HepG2 (cell line): ENCODE data around the gene THADA. TPM values are rescaled to one million over a fixed set of nuclear protein-coding genes. Genes with fewer than 3 reads are reported as not detected.

ENCODE experiments used
- ARID5B ChIP-seq: IDR thresholded peaks from 2 replicates; pipeline ENCODE4 v1.4.0; 2020; ENCODE audit warnings: mild to moderate bottlenecking, missing genetic modification reagents
- FOXK1 ChIP-seq: sonication (generic); formaldehyde crosslinking; IDR thresholded peaks from 2 replicates; pipeline ENCODE4 v1.4.0; 2020; ENCODE audit warnings: low read depth, missing genetic modification reagents, borderline replicate concordance
- ISL2 ChIP-seq: sonication (generic); formaldehyde crosslinking; IDR thresholded peaks from 2 replicates; pipeline ENCODE4 v1.5.0; 2020; ENCODE audit warnings: missing genetic modification reagents
- MAZ ChIP-seq, 2 experiments: sonication (generic) in 1 of 2; formaldehyde crosslinking in 1 of 2; IDR thresholded peaks; 2 replicates each; pipeline versions ENCODE4 v1.5.0 to v1.6.1; 2012 to 2020; ENCODE audit warnings: low read depth in 2 of 2, mild to moderate bottlenecking in 2 of 2, borderline replicate concordance in 1 of 2, improper control_type of control experiment in 1 of 2, low read length in 1 of 2, missing genetic modification reagents in 1 of 2, moderate library complexity in 1 of 2
- NCOA1 ChIP-seq: sonication (generic); formaldehyde crosslinking; IDR thresholded peaks from 2 replicates; pipeline ENCODE4 v1.9.0; 2021; ENCODE audit warnings: missing genetic modification reagents
- ZKSCAN1 ChIP-seq: fragments of 150-350 bp; IDR thresholded peaks from 2 replicates; pipeline ENCODE4 v1.6.1; 2014; ENCODE audit warnings: low read length
- ZMYM2 ChIP-seq: sonication (generic); formaldehyde crosslinking; IDR thresholded peaks from 2 replicates; pipeline ENCODE4 v1.8.0; 2022; ENCODE audit warnings: mild to moderate bottlenecking, missing genetic modification reagents
- ZNF18 ChIP-seq: sonication (generic); formaldehyde crosslinking; IDR thresholded peaks from 2 replicates; pipeline ENCODE4 v1.8.0; 2022; ENCODE audit warnings: mild to moderate bottlenecking, missing genetic modification reagents; ENCODE audit not compliant: insufficient replicate concordance
- ZNF331 ChIP-seq: sonication (generic); formaldehyde crosslinking; IDR thresholded peaks from 2 replicates; pipeline ENCODE4 v1.4.0; 2020; ENCODE audit warnings: missing genetic modification reagents
- ZNF33B ChIP-seq: sonication (generic); formaldehyde crosslinking; IDR thresholded peaks from 2 replicates; pipeline ENCODE4 v1.5.1; 2020; ENCODE audit warnings: mild to moderate bottlenecking, missing genetic modification reagents
- ZNF343 ChIP-seq: sonication (generic); formaldehyde crosslinking; IDR thresholded peaks from 2 replicates; pipeline ENCODE4 v1.4.0; 2020; ENCODE audit warnings: mild to moderate bottlenecking, missing genetic modification reagents
- ZNF556 ChIP-seq: sonication (generic); formaldehyde crosslinking; IDR thresholded peaks from 2 replicates; pipeline ENCODE4 v1.4.0; 2020; ENCODE audit warnings: mild to moderate bottlenecking, missing genetic modification reagents, borderline replicate concordance
- ZNF576 ChIP-seq: sonication (generic); formaldehyde crosslinking; IDR thresholded peaks from 2 replicates; pipeline ENCODE4 v1.4.0; 2020; ENCODE audit warnings: mild to moderate bottlenecking, missing genetic modification reagents
- ZNF788 ChIP-seq: sonication (generic); formaldehyde crosslinking; IDR thresholded peaks from 2 replicates; pipeline ENCODE4 v1.5.0; 2020; ENCODE audit warnings: mild to moderate bottlenecking, missing genetic modification reagents, borderline replicate concordance
- polyA plus RNA-seq, 8 experiments: library from polyadenylated mRNA; depleted of rRNA in 3 of 8; stranded (reverse) in 7 of 8; unstranded in 1 of 8; fragments of >200 nt; fragmentation: Illumina TruSeq in 4 of 8; extraction: Trizol in 4 of 8; gene quantifications; 2 replicates each; pipeline versions ENCODE4 v1.2.1 to v1.2.3, GENCODE V29; 2011 to 2016; ENCODE audit warnings: low read depth in 4 of 8, missing spikeins in 1 of 8, mixed read lengths in 1 of 8; ENCODE audit not compliant: insufficient read depth in 1 of 8
- total RNA-seq, 5 experiments: library from RNA; depleted of rRNA; stranded (reverse); fragments of >200 nt; fragmentation: Illumina TruSeq; extraction: Trizol; gene quantifications; 2 replicates each; pipeline ENCODE4 v1.2.3, GENCODE V29; 2016; ENCODE audit warnings: low read depth in 1 of 5
- TF ChIP-seq, protein P1 (sequence below): sonication (generic); formaldehyde crosslinking; IDR thresholded peaks from 2 replicates; pipeline ENCODE4 v1.5.1; 2020; ENCODE audit warnings: mild to moderate bottlenecking, missing genetic modification reagents, borderline replicate concordance

The THADA gene
- total and polyA plus RNA-seq, 2 of the 13 experiments (the other 11 are each of a cell fraction or from before 2014, with no cell fraction given), result 12.7 to 21.7 TPM

GRCh38 chr2:43376523-43377198, 219.2 kb downstream of the THADA start (continued):
- TF ChIP-seq, protein P1, sequence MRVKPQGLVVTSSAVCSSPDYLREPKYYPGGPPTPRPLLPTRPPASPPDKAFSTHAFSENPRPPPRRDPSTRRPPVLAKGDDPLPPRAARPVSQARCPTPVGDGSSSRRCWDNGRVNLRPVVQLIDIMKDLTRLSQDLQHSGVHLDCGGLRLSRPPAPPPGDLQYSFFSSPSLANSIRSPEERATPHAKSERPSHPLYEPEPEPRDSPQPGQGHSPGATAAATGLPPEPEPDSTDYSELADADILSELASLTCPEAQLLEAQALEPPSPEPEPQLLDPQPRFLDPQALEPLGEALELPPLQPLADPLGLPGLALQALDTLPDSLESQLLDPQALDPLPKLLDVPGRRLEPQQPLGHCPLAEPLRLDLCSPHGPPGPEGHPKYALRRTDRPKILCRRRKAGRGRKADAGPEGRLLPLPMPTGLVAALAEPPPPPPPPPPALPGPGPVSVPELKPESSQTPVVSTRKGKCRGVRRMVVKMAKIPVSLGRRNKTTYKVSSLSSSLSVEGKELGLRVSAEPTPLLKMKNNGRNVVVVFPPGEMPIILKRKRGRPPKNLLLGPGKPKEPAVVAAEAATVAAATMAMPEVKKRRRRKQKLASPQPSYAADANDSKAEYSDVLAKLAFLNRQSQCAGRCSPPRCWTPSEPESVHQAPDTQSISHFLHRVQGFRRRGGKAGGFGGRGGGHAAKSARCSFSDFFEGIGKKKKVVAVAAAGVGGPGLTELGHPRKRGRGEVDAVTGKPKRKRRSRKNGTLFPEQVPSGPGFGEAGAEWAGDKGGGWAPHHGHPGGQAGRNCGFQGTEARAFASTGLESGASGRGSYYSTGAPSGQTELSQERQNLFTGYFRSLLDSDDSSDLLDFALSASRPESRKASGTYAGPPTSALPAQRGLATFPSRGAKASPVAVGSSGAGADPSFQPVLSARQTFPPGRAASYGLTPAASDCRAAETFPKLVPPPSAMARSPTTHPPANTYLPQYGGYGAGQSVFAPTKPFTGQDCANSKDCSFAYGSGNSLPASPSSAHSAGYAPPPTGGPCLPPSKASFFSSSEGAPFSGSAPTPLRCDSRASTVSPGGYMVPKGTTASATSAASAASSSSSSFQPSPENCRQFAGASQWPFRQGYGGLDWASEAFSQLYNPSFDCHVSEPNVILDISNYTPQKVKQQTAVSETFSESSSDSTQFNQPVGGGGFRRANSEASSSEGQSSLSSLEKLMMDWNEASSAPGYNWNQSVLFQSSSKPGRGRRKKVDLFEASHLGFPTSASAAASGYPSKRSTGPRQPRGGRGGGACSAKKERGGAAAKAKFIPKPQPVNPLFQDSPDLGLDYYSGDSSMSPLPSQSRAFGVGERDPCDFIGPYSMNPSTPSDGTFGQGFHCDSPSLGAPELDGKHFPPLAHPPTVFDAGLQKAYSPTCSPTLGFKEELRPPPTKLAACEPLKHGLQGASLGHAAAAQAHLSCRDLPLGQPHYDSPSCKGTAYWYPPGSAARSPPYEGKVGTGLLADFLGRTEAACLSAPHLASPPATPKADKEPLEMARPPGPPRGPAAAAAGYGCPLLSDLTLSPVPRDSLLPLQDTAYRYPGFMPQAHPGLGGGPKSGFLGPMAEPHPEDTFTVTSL, result 0 out of 2 replicates have a peak, but pooled peaks have one; percentile 23
- TF ChIP-seq ZNF788, result no peak
- peak; percentile 23; the same call in 1 of the 2 replicates for TF ChIP-seq ARID5B (CRISPR knock-in tag)
- TF ChIP-seq ZNF343 (CRISPR knock-in tag), result no peak
- TF ChIP-seq ISL2, result 0 out of 2 replicates have a peak, but pooled peaks have one; percentile 1
- TF ChIP-seq ZNF576 (CRISPR knock-in tag), result no peak
- 0 out of 2 replicates have a peak, but pooled peaks have one; percentile 27 for TF ChIP-seq ZMYM2
- no peak for TF ChIP-seq NCOA1 (CRISPR knock-in tag)
- TF ChIP-seq ZKSCAN1, result peak; percentile 91
- TF ChIP-seq ZNF331 (CRISPR knock-in tag), result no peak
- TF ChIP-seq FOXK1 (CRISPR knock-in tag), result 0 out of 2 replicates have a peak, but pooled peaks have one; percentile 15
- no peak for TF ChIP-seq ZNF556 (CRISPR knock-in tag)
- TF ChIP-seq ZNF33B (CRISPR knock-in tag), result no peak
- TF ChIP-seq ZNF18 (CRISPR knock-in tag), result peak; percentile 11
- TF ChIP-seq MAZ (IDR thresholded peaks at IDR 0.05; ENCODE audit: borderline replicate concordance, low read depth, low read length), result no peak
- 0 out of 2 replicates have a peak, but pooled peaks have one; percentile 4 for TF ChIP-seq MAZ (CRISPR knock-in tag; IDR thresholded peaks at IDR 0.05; ENCODE audit: low read depth)
